ENCODE data around the gene ARHGAP28. TPM values are rescaled to one million over a fixed set of nuclear protein-coding genes. Genes with fewer than 3 reads are reported as not detected.
A peak's percentile ranks its signal among the peaks of the same experiment; 100 is the strongest.

Gene ARHGAP28
- total RNA-seq, 1 donor from 2014 or later = 2.2 TPM

DNA sequence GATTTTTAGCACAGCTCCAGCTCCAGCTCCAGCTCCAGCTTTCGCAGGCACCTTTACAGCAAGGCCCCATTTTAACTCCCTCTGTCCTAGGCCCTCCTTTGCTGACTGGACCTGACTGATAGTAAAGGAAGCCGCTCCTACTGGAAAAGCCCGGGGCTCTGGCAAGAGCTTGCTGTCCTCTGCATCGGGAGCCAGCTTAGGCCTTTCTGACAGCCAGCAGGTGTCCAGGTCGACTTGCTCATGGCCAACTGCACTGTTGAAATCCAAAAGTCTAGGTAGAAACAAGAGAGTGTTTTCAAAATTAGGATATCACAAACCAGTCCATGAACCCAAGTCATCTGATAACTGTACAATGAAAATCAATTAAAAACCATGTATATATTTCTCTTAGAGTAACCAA is 227.0 kb downstream of the ARHGAP28 start:
- DNase-seq (ENCODE audit: low read depth) = no peak
- TF ChIP-seq, protein P1, sequence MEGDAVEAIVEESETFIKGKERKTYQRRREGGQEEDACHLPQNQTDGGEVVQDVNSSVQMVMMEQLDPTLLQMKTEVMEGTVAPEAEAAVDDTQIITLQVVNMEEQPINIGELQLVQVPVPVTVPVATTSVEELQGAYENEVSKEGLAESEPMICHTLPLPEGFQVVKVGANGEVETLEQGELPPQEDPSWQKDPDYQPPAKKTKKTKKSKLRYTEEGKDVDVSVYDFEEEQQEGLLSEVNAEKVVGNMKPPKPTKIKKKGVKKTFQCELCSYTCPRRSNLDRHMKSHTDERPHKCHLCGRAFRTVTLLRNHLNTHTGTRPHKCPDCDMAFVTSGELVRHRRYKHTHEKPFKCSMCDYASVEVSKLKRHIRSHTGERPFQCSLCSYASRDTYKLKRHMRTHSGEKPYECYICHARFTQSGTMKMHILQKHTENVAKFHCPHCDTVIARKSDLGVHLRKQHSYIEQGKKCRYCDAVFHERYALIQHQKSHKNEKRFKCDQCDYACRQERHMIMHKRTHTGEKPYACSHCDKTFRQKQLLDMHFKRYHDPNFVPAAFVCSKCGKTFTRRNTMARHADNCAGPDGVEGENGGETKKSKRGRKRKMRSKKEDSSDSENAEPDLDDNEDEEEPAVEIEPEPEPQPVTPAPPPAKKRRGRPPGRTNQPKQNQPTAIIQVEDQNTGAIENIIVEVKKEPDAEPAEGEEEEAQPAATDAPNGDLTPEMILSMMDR (conservative IDR thresholded peaks at IDR 0.05; ENCODE audit: low read depth, low read length) = no peak
- no peak overlapping the region for H3K4me3 ChIP-seq (ENCODE audit: low read depth, low read length)

DNA sequence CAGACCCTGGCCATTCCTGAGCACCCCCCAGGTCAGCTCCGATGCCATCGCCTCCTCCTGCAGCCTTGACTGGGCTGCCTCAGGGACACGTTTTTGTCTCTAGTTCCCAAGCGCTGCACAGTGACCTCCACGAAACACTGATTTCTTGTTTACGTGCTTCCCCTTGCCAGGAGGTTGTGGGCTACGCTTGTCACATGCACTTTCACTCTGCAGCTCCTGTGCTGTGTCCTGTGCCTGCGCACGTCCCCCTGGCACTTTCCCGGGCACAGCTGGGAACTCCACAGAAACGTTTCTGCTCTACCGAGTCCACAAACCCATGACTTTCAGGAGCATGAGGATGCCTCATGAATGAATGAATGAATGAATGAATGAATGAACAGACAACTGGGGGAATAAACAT is 227.5 kb downstream of the ARHGAP28 start:
- DNase-seq (ENCODE audit: low read depth) = no peak
- TF ChIP-seq, protein P1 (conservative IDR thresholded peaks at IDR 0.05; ENCODE audit: low read depth, low read length) = no peak
- H3K4me3 ChIP-seq (ENCODE audit: low read depth, low read length) = no peak overlapping the region

- DNase-seq (ENCODE audit: low read depth) = no peak
Observed at GRCh38 chr18:6959110-6959509, 229.6 kb downstream of the ARHGAP28 start.

GRCh38 chr18:6960124-6960523 is 230.6 kb downstream of the ARHGAP28 start:
- DNase-seq (ENCODE audit: low read depth) = no peak
- TF ChIP-seq, protein P1 (conservative IDR thresholded peaks at IDR 0.05; ENCODE audit: low read depth, low read length) = no peak
- H3K4me3 ChIP-seq (ENCODE audit: low read depth, low read length) = no peak overlapping the region

More at GRCh38 chr18:6959110-6959509, 229.6 kb downstream of the ARHGAP28 start:
- TF ChIP-seq, protein P1 (conservative IDR thresholded peaks at IDR 0.05; ENCODE audit: low read depth, low read length) = no peak
- no peak overlapping the region for H3K4me3 ChIP-seq (ENCODE audit: low read depth, low read length)

- peak; percentile 18 for DNase-seq (ENCODE audit: low read depth)
- TF ChIP-seq, protein P1 (conservative IDR thresholded peaks at IDR 0.05; ENCODE audit: low read depth, low read length) = no peak
Observed at GRCh38 chr18:6960656-6961055, 231.1 kb downstream of the ARHGAP28 start.

DNA sequence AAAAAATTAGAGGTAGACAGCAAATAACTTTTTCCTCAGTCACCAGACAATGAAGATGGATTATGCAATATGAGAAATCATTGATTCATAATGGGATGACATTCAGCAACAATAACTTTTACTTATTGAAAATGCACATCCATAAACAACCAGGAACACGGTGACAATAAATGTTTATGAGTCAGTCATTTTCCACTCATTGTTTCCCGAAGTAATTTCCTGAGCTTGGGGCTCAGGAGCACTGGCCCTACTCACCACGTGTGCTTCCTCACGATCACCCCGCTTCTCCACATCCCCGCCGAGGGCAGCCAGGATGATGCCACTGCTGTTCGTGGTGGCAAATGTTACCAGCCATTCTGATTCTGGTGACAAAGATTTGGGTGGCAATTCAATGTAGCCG is 231.8 kb downstream of the ARHGAP28 start:
- no peak overlapping the region for H3K4me3 ChIP-seq (ENCODE audit: low read depth, low read length)
- DNase-seq (ENCODE audit: low read depth) = no peak
- TF ChIP-seq, protein P1 (conservative IDR thresholded peaks at IDR 0.05; ENCODE audit: low read depth, low read length) = no peak

More at GRCh38 chr18:6960656-6961055, 231.1 kb downstream of the ARHGAP28 start:
- no peak overlapping the region for H3K4me3 ChIP-seq (ENCODE audit: low read depth, low read length)
